HG03103 (cell line): ENCODE measurements around the gene SPSB2.

Experiments
- ATAC-seq: cut with Tn5 transposase; IDR thresholded peaks from one replicate; pipeline ENCODE4 v1.9.1; 2021; ENCODE audit warnings: low read depth; ENCODE audit not compliant: unreplicated experiment

The SPSB2 gene

GRCh38 chr12:6853626-6854025 lies 19.5 kb downstream of the SPSB2 start:
- no peak for ATAC-seq

GRCh38 chr12:6852651-6853354 lies 20.3 kb downstream of the SPSB2 start:
- no peak for ATAC-seq

DNA sequence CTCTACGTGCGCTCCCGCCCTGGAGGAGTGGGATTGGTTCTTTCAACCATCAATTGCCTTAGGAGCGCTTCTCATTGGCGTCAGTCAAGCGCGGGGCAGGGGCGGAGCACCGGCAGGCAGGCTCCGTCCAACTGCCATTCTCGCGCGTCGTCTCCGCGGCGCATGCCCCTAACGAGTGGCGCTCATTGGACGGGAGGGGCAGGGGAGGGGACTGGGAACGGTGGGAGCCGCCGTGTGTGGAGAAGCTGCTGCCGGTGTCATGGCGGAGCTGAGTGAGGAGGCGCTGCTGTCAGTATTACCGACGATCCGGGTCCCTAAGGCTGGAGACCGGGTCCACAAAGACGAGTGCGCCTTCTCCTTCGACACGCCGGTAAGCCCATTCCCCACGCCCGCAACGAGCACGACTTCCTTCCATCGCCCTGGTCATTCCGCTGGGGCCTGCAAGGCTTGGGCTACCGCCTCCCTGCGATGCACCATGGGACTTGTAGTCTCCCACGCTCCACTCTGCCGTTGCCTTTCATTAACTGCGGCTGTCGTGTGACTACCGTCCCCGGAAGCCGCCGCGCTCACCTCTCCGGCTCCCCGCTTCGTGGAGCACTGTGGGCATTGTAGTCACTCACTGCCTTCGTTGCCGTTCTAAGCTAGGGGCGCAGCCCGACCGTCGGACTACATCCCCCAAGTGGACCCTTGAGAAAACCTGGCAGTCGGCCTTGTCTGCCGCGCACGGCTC lies 21.0 kb downstream of the SPSB2 start, which contains the start of gene USP5:
Gene USP5 (plus strand): TSS at position 230 of the 730 bp plus-strand sequence. CDS start 30 bp downstream, at position 260.
- ATAC-seq = peak; percentile 68

DNA sequence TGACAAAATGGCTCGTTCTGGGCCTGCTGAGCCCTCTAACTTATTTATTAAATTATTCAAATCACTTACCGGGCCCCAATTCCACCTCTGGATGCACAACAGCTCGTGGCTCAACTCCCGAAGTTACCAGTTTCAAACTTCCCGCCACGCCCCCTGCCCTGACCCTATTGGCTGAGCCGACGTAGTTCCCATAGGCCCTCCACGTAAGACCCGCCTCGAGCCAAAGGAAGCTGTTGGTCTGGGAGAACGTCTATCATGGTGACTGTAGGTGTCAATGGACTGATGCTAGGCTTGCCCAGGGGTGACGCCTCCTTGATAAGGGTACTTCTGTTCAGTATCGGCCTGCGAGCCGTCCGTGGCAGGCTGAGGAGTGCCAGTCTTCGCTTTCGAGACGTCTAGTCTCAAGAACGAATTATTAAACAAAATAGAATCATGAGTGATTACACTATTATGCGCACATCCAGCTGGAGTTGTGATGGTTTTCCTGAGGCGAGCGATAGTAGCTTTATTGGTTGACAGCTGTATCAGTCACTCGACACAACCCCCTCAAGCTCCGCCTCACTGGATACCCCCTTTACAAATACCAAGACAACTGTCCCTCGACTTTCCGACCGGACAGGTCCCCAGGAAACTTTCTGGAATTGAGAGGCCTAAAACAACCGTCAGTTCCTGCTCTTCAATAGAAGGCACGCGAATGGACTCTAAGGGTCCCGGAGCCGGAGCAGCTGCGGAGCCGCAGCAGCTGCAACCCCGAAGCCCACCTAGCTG lies 21.8 kb downstream of the SPSB2 start, which contains the start of gene CDCA3:
Gene CDCA3 (minus strand): TSS at position 134 of the 768 bp plus-strand sequence. CDS start 334 bp downstream, outside the sequence.
- peak; percentile 43 for ATAC-seq

DNA sequence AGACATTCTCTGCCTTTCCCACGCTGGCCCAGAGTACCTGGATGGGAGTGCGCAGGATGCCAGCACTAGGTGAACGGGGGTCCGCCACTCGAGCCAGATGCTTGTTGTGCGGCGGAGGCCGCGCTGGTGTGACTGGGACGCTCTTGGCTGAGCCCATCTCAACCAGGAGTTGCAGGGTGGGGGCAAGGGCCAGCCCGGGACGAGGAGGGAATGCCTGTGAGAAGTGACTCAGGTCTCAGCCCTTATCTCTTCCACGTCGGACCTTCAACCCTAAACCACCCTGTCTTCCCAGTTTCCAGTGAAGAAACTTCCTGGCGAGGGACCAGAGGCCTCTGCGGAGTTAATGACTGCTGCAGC lies 22.3 kb downstream of the SPSB2 start:
- no peak for ATAC-seq

- ATAC-seq = no peak
Measured at GRCh38 chr12:6849976-6850560, 23.0 kb downstream of the SPSB2 start.

DNA sequence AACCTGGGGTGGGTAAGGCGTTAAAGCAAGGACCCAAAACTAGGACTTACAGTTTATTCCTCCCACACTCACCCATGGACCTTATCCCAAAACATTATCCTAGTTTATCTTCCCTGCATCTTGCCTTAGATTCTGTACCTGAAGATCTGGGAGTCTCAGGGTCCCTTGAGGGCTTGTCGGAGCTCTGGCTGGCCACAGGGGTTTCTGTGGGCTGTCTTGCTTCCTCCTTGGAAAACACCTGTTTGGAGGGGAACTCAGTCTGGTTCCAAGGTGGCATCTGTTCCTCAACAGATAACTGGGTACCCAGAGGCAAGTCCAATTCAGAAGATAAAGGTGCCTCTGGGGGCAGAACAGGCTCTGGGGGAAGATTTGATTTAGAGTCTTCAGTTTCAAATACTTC lies 23.7 kb downstream of the SPSB2 start:
- no peak for ATAC-seq

GRCh38 chr12:6847676-6848075 lies 25.4 kb downstream of the SPSB2 start:
- no peak for ATAC-seq

DNA sequence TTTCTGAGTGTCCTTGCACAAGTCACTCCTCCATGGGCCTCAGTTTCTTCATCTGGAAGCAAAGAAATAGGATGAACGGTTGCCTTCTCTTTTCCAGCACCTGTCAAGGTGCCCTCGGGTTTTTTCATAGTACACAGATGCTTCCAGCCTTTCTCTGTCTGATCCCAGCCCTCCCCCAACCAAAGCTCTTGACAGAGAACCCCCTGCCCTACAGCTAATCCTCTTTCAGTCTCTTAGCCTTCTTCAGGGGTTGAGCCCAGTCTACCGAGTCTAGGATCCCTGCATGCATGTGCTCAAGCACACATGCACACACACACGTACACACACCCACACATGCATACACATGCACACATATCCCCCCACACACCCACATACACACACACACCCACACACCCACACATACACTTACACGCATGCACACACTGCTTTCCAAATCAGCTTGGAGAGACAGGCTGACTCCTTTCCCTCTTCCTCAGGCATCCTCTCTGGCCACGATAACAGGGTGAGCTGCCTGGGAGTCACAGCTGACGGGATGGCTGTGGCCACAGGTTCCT lies 26.7 kb downstream of the SPSB2 start:
- no peak for ATAC-seq

GRCh38 chr12:6845395-6845794 lies 27.7 kb downstream of the SPSB2 start:
- ATAC-seq = no peak

GRCh38 chr12:6843118-6843902 lies 29.8 kb downstream of the SPSB2 start:
- ATAC-seq = no peak

DNA sequence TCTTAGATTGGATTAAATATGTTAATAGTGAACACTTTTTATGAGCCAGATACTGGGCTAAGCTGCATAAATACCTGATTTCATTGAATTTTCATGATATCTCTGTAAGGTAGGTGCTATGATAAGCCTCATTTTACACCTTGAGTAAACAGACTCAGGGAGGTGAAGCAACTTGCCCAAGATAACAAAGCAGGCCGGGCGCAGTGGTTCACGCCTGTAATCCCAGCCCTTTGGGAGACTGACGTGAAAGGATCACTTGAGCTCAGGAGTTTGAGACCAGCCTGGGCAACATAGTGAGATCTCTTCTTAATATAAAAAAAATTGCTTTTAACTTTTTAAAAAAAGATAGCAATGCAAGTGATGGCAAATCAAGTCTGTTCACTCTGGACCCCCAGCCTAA lies 31.0 kb downstream of the SPSB2 start:
- no peak for ATAC-seq

DNA sequence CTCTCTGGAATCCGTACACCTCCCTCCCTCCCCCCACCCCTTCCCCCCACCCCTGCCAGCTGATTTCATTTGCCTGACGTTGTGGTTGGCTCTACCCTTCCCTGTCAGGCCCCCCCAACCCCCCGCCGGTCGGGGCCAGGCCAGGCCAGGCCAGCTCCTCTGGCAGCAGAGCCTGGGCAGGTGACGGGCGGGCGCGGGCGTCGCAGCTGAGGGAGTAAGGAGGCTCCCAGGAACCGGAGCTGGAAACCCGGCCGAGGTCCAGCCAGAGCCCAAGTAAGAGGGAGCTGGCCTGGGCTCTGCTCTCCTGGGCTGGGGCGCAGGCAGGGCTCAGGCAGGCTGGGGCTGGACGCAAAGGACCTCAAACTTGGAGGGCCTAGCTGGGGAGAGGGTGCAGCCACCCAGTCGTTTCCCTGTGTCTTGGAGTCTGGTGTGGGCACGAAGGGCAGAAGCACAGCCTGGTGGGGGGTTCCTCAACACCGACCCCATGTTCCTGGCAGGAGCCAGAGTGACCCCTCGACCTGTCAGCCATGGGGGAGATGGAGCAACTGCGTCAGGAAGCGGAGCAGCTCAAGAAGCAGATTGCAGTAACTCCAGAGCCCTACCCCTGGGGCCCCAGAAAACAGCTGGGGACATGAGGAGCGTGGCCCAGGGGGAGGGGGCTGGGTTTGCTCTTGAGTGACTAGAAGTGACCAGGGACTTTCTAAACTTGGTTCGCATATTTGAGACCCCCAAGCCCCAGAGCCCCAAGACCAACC lies 32.2 kb downstream of the SPSB2 start, which contains the start of gene GNB3:
Gene GNB3 (plus strand): TSS at position 165 of the 755 bp plus-strand sequence. CDS start 363 bp downstream, at position 528.
- no peak for ATAC-seq

GRCh38 chr12:6840330-6840729 lies 32.8 kb downstream of the SPSB2 start:
- no peak for ATAC-seq

- ATAC-seq = peak; percentile 73
Measured at GRCh38 chr12:6839482-6840201, 33.5 kb downstream of the SPSB2 start.

GRCh38 chr12:6838854-6839253 lies 34.2 kb downstream of the SPSB2 start:
- ATAC-seq = no peak

DNA sequence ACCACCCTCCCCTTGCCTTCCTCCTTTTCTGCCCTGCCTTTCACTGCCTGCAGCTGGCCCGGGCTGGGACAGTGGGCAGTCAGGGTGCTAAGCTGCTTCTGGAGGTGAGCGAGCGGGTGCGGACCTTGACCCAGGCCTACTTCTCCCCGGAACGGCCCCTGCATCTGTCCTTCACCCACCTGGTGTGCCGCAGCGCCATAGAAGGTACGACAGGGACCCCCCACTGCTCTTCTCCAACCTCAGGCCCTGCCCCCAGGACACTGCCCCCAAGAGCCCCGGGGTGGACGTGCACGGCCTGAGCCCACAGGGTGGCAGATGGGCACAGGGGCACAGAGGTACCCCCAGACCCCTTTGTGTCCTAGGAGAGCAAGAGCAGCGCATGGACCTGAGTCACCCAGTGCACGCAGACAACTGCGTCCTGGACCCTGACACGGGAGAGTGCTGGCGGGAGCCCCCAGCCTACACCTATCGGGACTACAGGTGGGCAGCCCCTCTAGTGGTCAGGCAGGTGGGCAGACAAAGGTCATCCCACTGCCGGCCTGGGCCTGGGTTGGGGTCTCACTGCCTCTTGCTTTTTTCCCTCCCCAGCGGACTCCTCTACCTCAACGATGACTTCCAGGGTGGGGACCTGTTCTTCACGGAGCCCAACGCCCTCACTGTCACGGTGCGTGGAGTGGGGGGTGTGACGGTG lies 35.6 kb downstream of the SPSB2 start:
- no peak for ATAC-seq

- ATAC-seq = no peak
Measured at GRCh38 chr12:6836851-6837250, 36.3 kb downstream of the SPSB2 start.
